Activated T-cell treated with anti-CD3 and anti-CD28 coated beads for 4 hours (primary cell): ENCODE data around the gene GOSR2.
"Not testable (repeated sequence)": the region's sequence is repeated elsewhere in the genome, so short reads cannot be mapped to it uniquely, and the experiment has no call there.

Experiments used
- DNase-seq: peaks from one replicate; pipeline ENCODE4 v3.0.0-alpha.2; 2020

GOSR2 gene

GRCh38 chr17:46968224-46968834 lies 45.4 kb downstream of the GOSR2 start:
- DNase-seq, result no peak

GRCh38 chr17:46968896-46969295 lies 45.9 kb downstream of the GOSR2 start:
- no peak for DNase-seq

- DNase-seq, result no peak
Observed at GRCh38 chr17:46971647-46972300, 48.8 kb downstream of the GOSR2 start.

GRCh38 chr17:46972346-46972745 lies 49.4 kb downstream of the GOSR2 start:
- DNase-seq, result no peak

GRCh38 chr17:46974086-46974485 lies 51.1 kb downstream of the GOSR2 start:
- no peak for DNase-seq

- DNase-seq, result no peak
Observed at GRCh38 chr17:46975287-46975686, 52.3 kb downstream of the GOSR2 start.

GRCh38 chr17:46976626-46977270 lies 53.8 kb downstream of the GOSR2 start:
- no peak for DNase-seq

GRCh38 chr17:46977348-46977747 lies 54.4 kb downstream of the GOSR2 start:
- no peak for DNase-seq

GRCh38 chr17:46977750-46978488 lies 55.0 kb downstream of the GOSR2 start:
- DNase-seq, result no peak

- no peak for DNase-seq
Observed at GRCh38 chr17:46978489-46979146, 55.7 kb downstream of the GOSR2 start.

GRCh38 chr17:46979147-46979863 lies 56.3 kb downstream of the GOSR2 start, which contains the start of gene RPRML:
Gene RPRML, minus strand, starts transcription at chr17:46979253. Its CDS starts 246 bp downstream, at chr17:46979007.
- no peak for DNase-seq

GRCh38 chr17:46982577-46982976 lies 59.6 kb downstream of the GOSR2 start:
- DNase-seq, result no peak

GRCh38 chr17:46983782-46984181 lies 60.8 kb downstream of the GOSR2 start:
- DNase-seq, result no peak

- no peak for DNase-seq
Observed at GRCh38 chr17:46984341-46984740, 61.4 kb downstream of the GOSR2 start.

- DNase-seq, result no peak
Observed at GRCh38 chr17:46984892-46985291, 61.9 kb downstream of the GOSR2 start.

- no peak for DNase-seq
Observed at GRCh38 chr17:46986366-46986765, 63.4 kb downstream of the GOSR2 start.

GRCh38 chr17:46987927-46988326 lies 65.0 kb downstream of the GOSR2 start:
- DNase-seq, result not testable (repeated sequence)

- no peak for DNase-seq
Observed at GRCh38 chr17:46989637-46990431, 66.9 kb downstream of the GOSR2 start.

GRCh38 chr17:46991617-46992016 lies 68.7 kb downstream of the GOSR2 start:
- DNase-seq, result no peak
